Neutrophil (primary cell): ENCODE measurements around the gene HSBP1L1.
A peak's percentile ranks its signal among the peaks of the same experiment; 100 is the strongest.
"Not testable (repeated sequence)": the region's sequence is repeated elsewhere in the genome, so short reads cannot be mapped to it uniquely, and the experiment has no call there.

ENCODE experiments used
- H3K27ac ChIP-seq: fragments of 200-600 bp; sonication (generic); 2 replicates; pipeline ENCODE4 v1.5.1; 2016; ENCODE audit warnings: mild to moderate bottlenecking, moderate library complexity
- H3K27me3 ChIP-seq: fragments of 200-600 bp; sonication (generic); 2 replicates; pipeline ENCODE4 v1.6.0; 2016; ENCODE audit warnings: mild to moderate bottlenecking
- H3K36me3 ChIP-seq: fragments of 200-600 bp; sonication (generic); 2 replicates; pipeline ENCODE4 v1.5.1; 2017
- H3K4me1 ChIP-seq, 2 experiments: fragments of 200-600 bp in 1 of 2; sonication (generic) in 1 of 2; 1 replicate in 1 of 2; 2 replicates in 1 of 2; pipeline versions ENCODE4 v1.5.1 to v1.6.1; 2013 to 2016; ENCODE audit warnings: low read depth in 1 of 2, low read length in 1 of 2, mild to moderate bottlenecking in 1 of 2, moderate library complexity in 1 of 2; ENCODE audit not compliant: control insufficient read depth in 1 of 2, insufficient read depth in 1 of 2
- H3K4me3 ChIP-seq, 2 experiments: fragments of 200-600 bp in 1 of 2; sonication (generic) in 1 of 2; 1 replicate in 1 of 2; 2 replicates in 1 of 2; pipeline ENCODE4 v1.5.1; 2013 to 2016; ENCODE audit warnings: low read depth in 1 of 2, low read length in 1 of 2, mild to moderate bottlenecking in 1 of 2, moderate library complexity in 1 of 2
- H3K9me3 ChIP-seq: fragments of 200-600 bp; sonication (generic); 2 replicates; pipeline ENCODE4 v1.5.1; 2016
- TF ChIP-seq, protein P1 (sequence below): fragments of 200-600 bp; sonication (generic); IDR thresholded peaks from 2 replicates; pipeline ENCODE4 v1.5.1; 2016; ENCODE audit warnings: antibody characterized with exemption

The HSBP1L1 gene

GRCh38 chr18:79988451-79989194 is 24.2 kb downstream of the HSBP1L1 start, which contains the start of gene TXNL4A:
Gene TXNL4A (minus strand): TSS chr18:79988563. CDS start chr18:79988392, 171 bp downstream.
- Histone ChIP-seq H3K4me1 (peaks cover 18 to 19% of the 10 kb centered on the region in 2 experiments), H3K9me3 (no peaks in the 10 kb centered on the region), H3K27me3 (no peaks in the 10 kb centered on the region), H3K36me3 (no peaks in the 10 kb centered on the region), H3K4me3 (peak within 1 kb of the TSS; percentile 74 to 88), H3K27ac (peak within 1 kb of the TSS; percentile 88)
- TF ChIP-seq, protein P1, sequence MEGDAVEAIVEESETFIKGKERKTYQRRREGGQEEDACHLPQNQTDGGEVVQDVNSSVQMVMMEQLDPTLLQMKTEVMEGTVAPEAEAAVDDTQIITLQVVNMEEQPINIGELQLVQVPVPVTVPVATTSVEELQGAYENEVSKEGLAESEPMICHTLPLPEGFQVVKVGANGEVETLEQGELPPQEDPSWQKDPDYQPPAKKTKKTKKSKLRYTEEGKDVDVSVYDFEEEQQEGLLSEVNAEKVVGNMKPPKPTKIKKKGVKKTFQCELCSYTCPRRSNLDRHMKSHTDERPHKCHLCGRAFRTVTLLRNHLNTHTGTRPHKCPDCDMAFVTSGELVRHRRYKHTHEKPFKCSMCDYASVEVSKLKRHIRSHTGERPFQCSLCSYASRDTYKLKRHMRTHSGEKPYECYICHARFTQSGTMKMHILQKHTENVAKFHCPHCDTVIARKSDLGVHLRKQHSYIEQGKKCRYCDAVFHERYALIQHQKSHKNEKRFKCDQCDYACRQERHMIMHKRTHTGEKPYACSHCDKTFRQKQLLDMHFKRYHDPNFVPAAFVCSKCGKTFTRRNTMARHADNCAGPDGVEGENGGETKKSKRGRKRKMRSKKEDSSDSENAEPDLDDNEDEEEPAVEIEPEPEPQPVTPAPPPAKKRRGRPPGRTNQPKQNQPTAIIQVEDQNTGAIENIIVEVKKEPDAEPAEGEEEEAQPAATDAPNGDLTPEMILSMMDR: peak; percentile 26

- TF ChIP-seq, protein P1: no peak
- Histone ChIP-seq H3K9me3 (no peaks in the 10 kb centered on the region), H3K27ac (peak overlapping the region; percentile 88), H3K36me3 (no peaks in the 10 kb centered on the region), H3K4me3 (peak overlapping the region; percentile 74 to 88), H3K4me1 (peaks cover 18 to 19% of the 10 kb centered on the region in 2 experiments), H3K27me3 (no peaks in the 10 kb centered on the region)
Measured at GRCh38 chr18:79989195-79989497, 24.7 kb downstream of the HSBP1L1 start.

DNA sequence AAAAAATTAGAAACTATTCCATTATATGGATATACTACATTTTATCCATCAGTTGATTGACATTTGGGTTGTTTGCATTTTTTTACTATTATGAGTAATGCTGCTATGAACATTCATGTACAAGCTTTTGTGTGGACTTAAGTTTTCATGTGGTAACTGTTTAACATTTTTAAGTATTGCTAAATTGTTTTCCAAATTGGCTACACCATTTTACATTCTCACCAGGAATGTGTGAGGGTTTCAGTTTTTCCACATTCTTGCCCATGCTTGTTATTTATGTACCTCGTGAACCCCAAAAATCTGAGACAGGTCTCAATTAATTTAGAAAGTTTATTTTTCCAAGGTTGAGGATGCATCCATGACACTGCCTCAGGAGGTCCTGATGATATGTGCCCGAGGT is 27.1 kb downstream of the HSBP1L1 start:
- TF ChIP-seq, protein P1: no peak
- Histone ChIP-seq H3K27me3 (no peaks in the 10 kb centered on the region), H3K4me3 (no peak overlapping the region), H3K27ac (no peak overlapping the region), H3K4me1 (peaks cover 18 to 19% of the 10 kb centered on the region in 2 experiments), H3K36me3 (no peaks in the 10 kb centered on the region), H3K9me3 (no peaks in the 10 kb centered on the region)

GRCh38 chr18:79999701-80000100 is 35.3 kb downstream of the HSBP1L1 start:
- H3K27me3 ChIP-seq, H3K36me3 ChIP-seq, H3K9me3 ChIP-seq, H3K4me1 ChIP-seq, H3K27ac ChIP-seq, H3K4me3 ChIP-seq: not testable (repeated sequence)

- no peaks in the 10 kb centered on the region for H3K36me3 ChIP-seq
- H3K4me1 ChIP-seq: no peaks in the 10 kb centered on the region
- H3K27ac ChIP-seq: no peak overlapping the region
- TF ChIP-seq, protein P1: no peak
- H3K4me3 ChIP-seq: no peak overlapping the region
- no peaks in the 10 kb centered on the region for H3K27me3 ChIP-seq
- no peaks in the 10 kb centered on the region for H3K9me3 ChIP-seq
Measured at GRCh38 chr18:80000877-80001276, 36.4 kb downstream of the HSBP1L1 start.

DNA sequence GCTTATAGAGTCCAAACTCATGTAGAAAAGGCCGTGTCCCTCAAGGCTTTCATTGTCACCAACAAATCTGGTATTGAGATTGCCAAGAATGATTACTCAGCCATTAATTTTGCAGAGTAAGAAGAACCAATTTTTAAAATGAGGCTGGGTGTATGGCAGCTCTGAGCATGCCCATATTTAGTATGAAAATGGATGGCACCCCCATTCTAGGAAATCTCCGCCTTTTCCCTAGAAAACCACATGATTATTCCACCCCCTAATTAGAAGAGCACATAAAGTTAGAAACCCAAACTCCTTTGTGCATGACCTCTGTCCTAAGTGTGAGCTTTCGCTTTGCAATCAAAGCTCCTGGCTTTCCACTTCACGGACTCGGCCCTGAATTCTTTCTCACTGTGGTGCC is 38.0 kb downstream of the HSBP1L1 start:
- H3K9me3 ChIP-seq: no peaks in the 10 kb centered on the region
- no peak overlapping the region for H3K27ac ChIP-seq
- TF ChIP-seq, protein P1: no peak
- no peaks in the 10 kb centered on the region for H3K36me3 ChIP-seq
- no peaks in the 10 kb centered on the region for H3K27me3 ChIP-seq
- H3K4me3 ChIP-seq: no peak overlapping the region
- no peaks in the 10 kb centered on the region for H3K4me1 ChIP-seq
